OCI-LY7 (cell line): Measurements from ENCODE around the gene EFNA5. TPM values are rescaled to one million over a fixed set of nuclear protein-coding genes. Genes with fewer than 3 reads are reported as not detected.

Source experiments
- BruUV-seq: library from RNA; stranded (reverse); fragments of 400-500 nt; replicated peaks from 2 replicates; lab custom pipeline; 2021; lab: Mats Ljungman, UMichigan
- CTCF ChIA-PET: fragments of 300-600 bp; sonication (Branson Sonifier 250); formaldehyde crosslinking; loops from one replicate; lab custom pipeline; 2022; ENCODE audit warnings: antibody characterized with exemption; ENCODE audit not compliant: unreplicated experiment; lab: Charles Lee
- POLR2A ChIA-PET: fragments of 300-600 bp; sonication (Branson Sonifier 250); formaldehyde crosslinking; loops from one replicate; lab custom pipeline; 2022; ENCODE audit warnings: antibody characterized with exemption; lab: Charles Lee
- DNase-seq: peaks from one replicate; pipeline ENCODE4 v3.0.0-alpha.2; 2015; ENCODE audit warnings: low spot score
- H2AFZ ChIP-seq: fragments of 200-600 bp; sonication (generic), shearing (Covaris generic); 2 replicates; pipeline ENCODE4 v1.6.1; 2014; ENCODE audit warnings: mild to moderate bottlenecking, antibody characterized with exemption, low read length, moderate library complexity
- H3K27ac ChIP-seq: fragments of 200-600 bp; sonication (generic); 2 replicates; pipeline ENCODE4 v1.5.1; 2014; ENCODE audit warnings: mixed run types, low read depth, mild to moderate bottlenecking, moderate library complexity, low read length, inconsistent platforms; ENCODE audit not compliant: poor library complexity, severe bottlenecking
- H3K36me3 ChIP-seq: fragments of 200-600 bp; sonication (generic); 2 replicates; pipeline ENCODE4 v1.6.1; 2014; ENCODE audit warnings: mild to moderate bottlenecking, antibody characterized with exemption, low read length, moderate library complexity, mixed read lengths; ENCODE audit not compliant: insufficient read depth
- H3K4me1 ChIP-seq: fragments of 200-600 bp; sonication (generic); 2 replicates; pipeline ENCODE4 v1.5.1; 2014; ENCODE audit warnings: mild to moderate bottlenecking, low read length; ENCODE audit not compliant: insufficient read depth, poor library complexity, severe bottlenecking
- H3K4me2 ChIP-seq: fragments of 200-600 bp; sonication (generic); 2 replicates; pipeline ENCODE4 v1.6.1; 2014; ENCODE audit warnings: mild to moderate bottlenecking, low read length
- H3K4me3 ChIP-seq: fragments of 200-600 bp; sonication (generic); 2 replicates; pipeline ENCODE4 v1.5.1; 2014; ENCODE audit warnings: mild to moderate bottlenecking, low read depth, low read length; ENCODE audit not compliant: poor library complexity, severe bottlenecking
- H3K79me2 ChIP-seq: fragments of 200-600 bp; sonication (generic); 2 replicates; pipeline ENCODE4 v1.6.1; 2016; ENCODE audit warnings: low read depth, mild to moderate bottlenecking, low read length, moderate library complexity, mixed read lengths; ENCODE audit not compliant: insufficient read depth
- H3K9me2 ChIP-seq: fragments of 200-600 bp; sonication (generic); 2 replicates; pipeline ENCODE4 v1.6.1; 2016; ENCODE audit warnings: mild to moderate bottlenecking, low read length, mixed read lengths; ENCODE audit not compliant: insufficient read depth
- H3K9me3 ChIP-seq: fragments of 200-600 bp; sonication (generic); 2 replicates; pipeline ENCODE4 v1.6.1; 2014; ENCODE audit warnings: mild to moderate bottlenecking, mixed run types, low read length, mixed read lengths
- H4K20me1 ChIP-seq: fragments of 200-600 bp; sonication (generic); 2 replicates; pipeline ENCODE4 v1.6.1; 2014; ENCODE audit warnings: mild to moderate bottlenecking, antibody characterized with exemption, low read length, moderate library complexity, mixed read lengths; ENCODE audit not compliant: insufficient read depth
- CTCF ChIP-seq: fragments of 200-600 bp; sonication (generic); conservative IDR thresholded peaks from 2 replicates; pipeline ENCODE4 v1.5.1; 2014; ENCODE audit warnings: mild to moderate bottlenecking, antibody characterized with exemption, low read length, moderate library complexity, mixed read lengths
- EZH2phosphoT487 ChIP-seq: fragments of 200-600 bp; sonication (generic); IDR thresholded peaks from 2 replicates; pipeline ENCODE4 v1.6.1; 2018; ENCODE audit warnings: low read depth, borderline replicate concordance, mild to moderate bottlenecking, mixed run types, antibody characterized with exemption, low read length, moderate library complexity, mixed read lengths
- intact Hi-C: fragments of 100-400 bp; cut with micrococcal nuclease; formaldehyde crosslinking; loops from one replicate; pipeline ENCODE4 v1.10.0; 2022; ENCODE audit not compliant: unreplicated experiment
- total RNA-seq, 2 experiments: library from RNA; depleted of rRNA in 1 of 2; stranded (reverse); fragments of >200 nt in 1 of 2; shearing (Covaris generic) in 1 of 2; gene quantifications; 2 replicates each; pipeline ENCODE4 v1.2.3, GENCODE V29; 2014 to 2022

EFNA5 gene
- total RNA-seq, 2 experiments from 2014 or later = 2.1 to 3.1 TPM

GRCh38 chr5:107515521-107516080, 155.1 kb downstream of the EFNA5 start:
- no TSS peak for BruUV-seq
- Histone ChIP-seq H3K4me2 (peak overlapping the region; percentile 74; the same call in 1 of the 2 replicates), H3K36me3 (no peaks in the 10 kb centered on the region), H3K9me2 (no peaks in the 10 kb centered on the region), H4K20me1 (no peaks in the 10 kb centered on the region), H3K4me1 (peaks cover 98% of the 10 kb centered on the region), H3K79me2 (no peaks in the 10 kb centered on the region), H3K27ac (peak overlapping the region; percentile 99), H2AFZ (peak overlapping the region; percentile 15; the same call in 1 of the 2 replicates), H3K4me3 (no peak overlapping the region), H3K9me3 (no peaks in the 10 kb centered on the region)
- TF ChIP-seq CTCF = no peak
- TF ChIP-seq EZH2phosphoT487 = no peak
- intact Hi-C loops = loop anchor here (10.0 kb wide), 1 partner anchor 411 kb away; no protein-coding TSS in a partner anchor
- POLR2A ChIA-PET = interaction anchor here (0.8 to 7.8 kb wide), 5 partner anchors 9 to 73 kb away, joined by 3 to 154 read pairs (median 5); no protein-coding TSS in a partner anchor
- DNase-seq = no peak
- CTCF ChIA-PET = interaction anchor here (1.0 to 4.4 kb wide), 2 partner anchors 55 to 56 kb away, joined by 6 to 33 read pairs; no protein-coding TSS in a partner anchor

- peak overlapping the region; percentile 82 for H2AFZ ChIP-seq
- BruUV-seq = TSS peak; percentile 97
- H3K36me3 ChIP-seq = no peaks in the 10 kb centered on the region
- H3K4me1 ChIP-seq = peaks cover 95% of the 10 kb centered on the region
- intact Hi-C loops = loop anchor here (5.0 to 10.0 kb wide), 6 partner anchors 67 to 410 kb away; no protein-coding TSS in a partner anchor
- POLR2A ChIA-PET = interaction anchor here (0.8 to 7.8 kb wide), 17 partner anchors 9 to 155 kb away, joined by 3 to 154 read pairs (median 5); no protein-coding TSS in a partner anchor
- no peaks in the 10 kb centered on the region for H3K9me2 ChIP-seq
- H3K79me2 ChIP-seq = no peaks in the 10 kb centered on the region
- CTCF ChIA-PET = interaction anchor here (1.0 to 4.4 kb wide), 3 partner anchors 10 to 125 kb away, joined by 3 to 33 read pairs (median 5); no protein-coding TSS in a partner anchor
- peak; percentile 63 for DNase-seq
- no peaks in the 10 kb centered on the region for H3K9me3 ChIP-seq
- TF ChIP-seq CTCF (no peak), EZH2phosphoT487 (no peak)
- no peaks in the 10 kb centered on the region for H4K20me1 ChIP-seq
- H3K27ac ChIP-seq = peak overlapping the region; percentile 99
- peak overlapping the region; percentile 56 for H3K4me3 ChIP-seq
- peak overlapping the region; percentile 80 for H3K4me2 ChIP-seq
Observed at GRCh38 chr5:107514305-107514704, 156.4 kb downstream of the EFNA5 start.
